HepG2 (cell line): ENCODE data around the gene ATP6V0A1. TPM values are rescaled to one million over a fixed set of nuclear protein-coding genes. Genes with fewer than 3 reads are reported as not detected.

Experiments used
- BRD4 ChIP-seq: sonication (generic); formaldehyde crosslinking; IDR thresholded peaks from 2 replicates; pipeline ENCODE4 v1.4.0; 2020; ENCODE audit warnings: missing genetic modification reagents
- MXD4 ChIP-seq: IDR thresholded peaks from 2 replicates; pipeline ENCODE4 v1.6.1; 2016; ENCODE audit warnings: mild to moderate bottlenecking, missing biosample characterization, missing genetic modification reagents
- NFIB ChIP-seq: sonication (generic); formaldehyde crosslinking; IDR thresholded peaks from 2 replicates; pipeline ENCODE4 v1.9.0; 2021; ENCODE audit warnings: missing genetic modification reagents, mild to moderate bottlenecking, borderline replicate concordance
- RORA ChIP-seq: sonication (generic); formaldehyde crosslinking; IDR thresholded peaks from 2 replicates; pipeline ENCODE4 v1.5.0; 2020; ENCODE audit warnings: mild to moderate bottlenecking, missing genetic modification reagents, moderate library complexity
- SETDB1 ChIP-seq: sonication (generic); formaldehyde crosslinking; IDR thresholded peaks from 2 replicates; pipeline ENCODE4 v1.5.1; 2020; ENCODE audit warnings: missing genetic modification reagents, mild to moderate bottlenecking, borderline replicate concordance
- TAF1 ChIP-seq: sonication (generic); formaldehyde crosslinking; IDR thresholded peaks from 2 replicates; pipeline ENCODE4 v1.4.0; 2020; ENCODE audit warnings: missing genetic modification reagents
- TEAD3 ChIP-seq: optimal IDR thresholded peaks from 2 replicates; pipeline ENCODE3; 2016; ENCODE audit warnings: borderline replicate concordance
- polyA plus RNA-seq, 8 experiments: library from polyadenylated mRNA; depleted of rRNA in 3 of 8; stranded (reverse) in 7 of 8; unstranded in 1 of 8; fragments of >200 nt; fragmentation: Illumina TruSeq in 4 of 8; extraction: Trizol in 4 of 8; gene quantifications; 2 replicates each; pipeline versions ENCODE4 v1.2.1 to v1.2.3, GENCODE V29; 2011 to 2016; ENCODE audit warnings: low read depth in 4 of 8, missing spikeins in 1 of 8, mixed read lengths in 1 of 8; ENCODE audit not compliant: insufficient read depth in 1 of 8
- total RNA-seq, 5 experiments: library from RNA; depleted of rRNA; stranded (reverse); fragments of >200 nt; fragmentation: Illumina TruSeq; extraction: Trizol; gene quantifications; 2 replicates each; pipeline ENCODE4 v1.2.3, GENCODE V29; 2016; ENCODE audit warnings: low read depth in 1 of 5
- TF ChIP-seq, protein P1 (sequence below), 2 experiments: fragments of 450-650 bp in 1 of 2; sonication (generic) in 1 of 2; formaldehyde crosslinking in 1 of 2; IDR thresholded peaks; 2 replicates each; pipeline versions ENCODE4 v1.6.1 to v1.8.0; 2016 to 2022; ENCODE audit warnings: antibody characterized with exemption in 1 of 2, mild to moderate bottlenecking in 1 of 2, missing genetic modification reagents in 1 of 2
- TF ChIP-seq, protein P2 (sequence below): IDR thresholded peaks from 2 replicates; pipeline ENCODE4 v1.6.1; 2016; ENCODE audit warnings: missing compliant biosample characterization, missing genetic modification reagents, borderline replicate concordance
- TF ChIP-seq, protein P3 (sequence below): sonication (generic); formaldehyde crosslinking; IDR thresholded peaks from 2 replicates; pipeline ENCODE4 v1.5.0; 2020; ENCODE audit warnings: missing genetic modification reagents, mild to moderate bottlenecking, borderline replicate concordance
- TF ChIP-seq, protein P4 (sequence below): sonication (generic); formaldehyde crosslinking; IDR thresholded peaks from 2 replicates; pipeline ENCODE4 v1.5.0; 2020; ENCODE audit warnings: missing genetic modification reagents
- TF ChIP-seq, protein P5 (sequence below): sonication (generic); formaldehyde crosslinking; IDR thresholded peaks from 2 replicates; pipeline ENCODE4 v1.5.0; 2020; ENCODE audit warnings: missing genetic modification reagents

The ATP6V0A1 gene
- total and polyA plus RNA-seq, 2 of the 13 experiments (the other 11 are each of a cell fraction or from before 2014, with no cell fraction given) = 27.9 to 54.1 TPM

DNA sequence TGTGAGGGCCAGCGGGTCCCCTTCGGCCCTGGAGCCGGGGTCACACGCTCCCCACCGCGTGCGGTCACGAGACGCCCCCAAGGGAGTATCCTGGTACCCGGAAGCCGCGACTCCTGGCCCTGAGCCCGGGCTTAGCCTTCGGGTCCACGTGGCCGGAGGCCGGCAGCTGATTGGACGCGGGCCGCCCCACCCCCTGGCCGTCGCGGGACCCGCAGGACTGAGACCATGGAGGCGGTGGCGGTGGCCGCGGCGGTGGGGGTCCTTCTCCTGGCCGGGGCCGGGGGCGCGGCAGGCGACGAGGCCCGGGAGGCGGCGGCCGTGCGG, 77.3 kb downstream of the ATP6V0A1 start, which contains the start of gene NAGLU (continued):
- TF ChIP-seq MXD4 (peak; percentile 92), BRD4 (CRISPR knock-in tag) (peak; percentile 71; the same call in 1 of the 2 replicates), SETDB1 (CRISPR knock-in tag) (no peak), RORA (CRISPR knock-in tag) (no peak), NFIB (CRISPR knock-in tag) (peak; percentile 89; the same call in 1 of the 2 replicates), TEAD3 (CRISPR knock-in tag) (peak; percentile 63), TAF1 (CRISPR knock-in tag) (peak; percentile 69; the same call in 1 of the 2 replicates)
- TF ChIP-seq, protein P1, sequence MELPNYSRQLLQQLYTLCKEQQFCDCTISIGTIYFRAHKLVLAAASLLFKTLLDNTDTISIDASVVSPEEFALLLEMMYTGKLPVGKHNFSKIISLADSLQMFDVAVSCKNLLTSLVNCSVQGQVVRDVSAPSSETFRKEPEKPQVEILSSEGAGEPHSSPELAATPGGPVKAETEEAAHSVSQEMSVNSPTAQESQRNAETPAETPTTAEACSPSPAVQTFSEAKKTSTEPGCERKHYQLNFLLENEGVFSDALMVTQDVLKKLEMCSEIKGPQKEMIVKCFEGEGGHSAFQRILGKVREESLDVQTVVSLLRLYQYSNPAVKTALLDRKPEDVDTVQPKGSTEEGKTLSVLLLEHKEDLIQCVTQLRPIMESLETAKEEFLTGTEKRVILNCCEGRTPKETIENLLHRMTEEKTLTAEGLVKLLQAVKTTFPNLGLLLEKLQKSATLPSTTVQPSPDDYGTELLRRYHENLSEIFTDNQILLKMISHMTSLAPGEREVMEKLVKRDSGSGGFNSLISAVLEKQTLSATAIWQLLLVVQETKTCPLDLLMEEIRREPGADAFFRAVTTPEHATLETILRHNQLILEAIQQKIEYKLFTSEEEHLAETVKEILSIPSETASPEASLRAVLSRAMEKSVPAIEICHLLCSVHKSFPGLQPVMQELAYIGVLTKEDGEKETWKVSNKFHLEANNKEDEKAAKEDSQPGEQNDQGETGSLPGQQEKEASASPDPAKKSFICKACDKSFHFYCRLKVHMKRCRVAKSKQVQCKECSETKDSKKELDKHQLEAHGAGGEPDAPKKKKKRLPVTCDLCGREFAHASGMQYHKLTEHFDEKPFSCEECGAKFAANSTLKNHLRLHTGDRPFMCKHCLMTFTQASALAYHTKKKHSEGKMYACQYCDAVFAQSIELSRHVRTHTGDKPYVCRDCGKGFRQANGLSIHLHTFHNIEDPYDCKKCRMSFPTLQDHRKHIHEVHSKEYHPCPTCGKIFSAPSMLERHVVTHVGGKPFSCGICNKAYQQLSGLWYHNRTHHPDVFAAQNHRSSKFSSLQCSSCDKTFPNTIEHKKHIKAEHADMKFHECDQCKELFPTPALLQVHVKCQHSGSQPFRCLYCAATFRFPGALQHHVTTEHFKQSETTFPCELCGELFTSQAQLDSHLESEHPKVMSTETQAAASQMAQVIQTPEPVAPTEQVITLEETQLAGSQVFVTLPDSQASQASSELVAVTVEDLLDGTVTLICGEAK (IDR thresholded peaks at IDR 0.05) = no peak
- TF ChIP-seq, protein P1 (CRISPR knock-in tag; IDR thresholded peaks at IDR 0.05) = no peak; the same call in 1 of the 2 replicates
- TF ChIP-seq, protein P2, sequence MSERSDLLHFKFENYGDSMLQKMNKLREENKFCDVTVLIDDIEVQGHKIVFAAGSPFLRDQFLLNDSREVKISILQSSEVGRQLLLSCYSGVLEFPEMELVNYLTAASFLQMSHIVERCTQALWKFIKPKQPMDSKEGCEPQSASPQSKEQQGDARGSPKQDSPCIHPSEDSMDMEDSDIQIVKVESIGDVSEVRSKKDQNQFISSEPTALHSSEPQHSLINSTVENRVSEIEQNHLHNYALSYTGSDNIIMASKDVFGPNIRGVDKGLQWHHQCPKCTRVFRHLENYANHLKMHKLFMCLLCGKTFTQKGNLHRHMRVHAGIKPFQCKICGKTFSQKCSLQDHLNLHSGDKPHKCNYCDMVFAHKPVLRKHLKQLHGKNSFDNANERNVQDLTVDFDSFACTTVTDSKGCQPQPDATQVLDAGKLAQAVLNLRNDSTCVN = peak; percentile 71; the same call in 1 of the 2 replicates
- TF ChIP-seq, protein P3, sequence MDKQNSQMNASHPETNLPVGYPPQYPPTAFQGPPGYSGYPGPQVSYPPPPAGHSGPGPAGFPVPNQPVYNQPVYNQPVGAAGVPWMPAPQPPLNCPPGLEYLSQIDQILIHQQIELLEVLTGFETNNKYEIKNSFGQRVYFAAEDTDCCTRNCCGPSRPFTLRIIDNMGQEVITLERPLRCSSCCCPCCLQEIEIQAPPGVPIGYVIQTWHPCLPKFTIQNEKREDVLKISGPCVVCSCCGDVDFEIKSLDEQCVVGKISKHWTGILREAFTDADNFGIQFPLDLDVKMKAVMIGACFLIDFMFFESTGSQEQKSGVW (CRISPR knock-in tag) = no peak
- TF ChIP-seq, protein P4, sequence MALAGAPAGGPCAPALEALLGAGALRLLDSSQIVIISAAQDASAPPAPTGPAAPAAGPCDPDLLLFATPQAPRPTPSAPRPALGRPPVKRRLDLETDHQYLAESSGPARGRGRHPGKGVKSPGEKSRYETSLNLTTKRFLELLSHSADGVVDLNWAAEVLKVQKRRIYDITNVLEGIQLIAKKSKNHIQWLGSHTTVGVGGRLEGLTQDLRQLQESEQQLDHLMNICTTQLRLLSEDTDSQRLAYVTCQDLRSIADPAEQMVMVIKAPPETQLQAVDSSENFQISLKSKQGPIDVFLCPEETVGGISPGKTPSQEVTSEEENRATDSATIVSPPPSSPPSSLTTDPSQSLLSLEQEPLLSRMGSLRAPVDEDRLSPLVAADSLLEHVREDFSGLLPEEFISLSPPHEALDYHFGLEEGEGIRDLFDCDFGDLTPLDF (CRISPR knock-in tag) = 0 out of 2 replicates have a peak, but pooled peaks have one; percentile 29
- TF ChIP-seq, protein P5, sequence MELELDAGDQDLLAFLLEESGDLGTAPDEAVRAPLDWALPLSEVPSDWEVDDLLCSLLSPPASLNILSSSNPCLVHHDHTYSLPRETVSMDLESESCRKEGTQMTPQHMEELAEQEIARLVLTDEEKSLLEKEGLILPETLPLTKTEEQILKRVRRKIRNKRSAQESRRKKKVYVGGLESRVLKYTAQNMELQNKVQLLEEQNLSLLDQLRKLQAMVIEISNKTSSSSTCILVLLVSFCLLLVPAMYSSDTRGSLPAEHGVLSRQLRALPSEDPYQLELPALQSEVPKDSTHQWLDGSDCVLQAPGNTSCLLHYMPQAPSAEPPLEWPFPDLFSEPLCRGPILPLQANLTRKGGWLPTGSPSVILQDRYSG (CRISPR knock-in tag) = peak; percentile 74; the same call in 1 of the 2 replicates
